IMR-90 (cell line): ENCODE measurements around the gene DCLK1. TPM values are rescaled to one million over a fixed set of nuclear protein-coding genes. Genes with fewer than 3 reads are reported as not detected.

Experiments used
- ATAC-seq: fragments of 200-7000 bp; cut with Tn5 transposase; 2 replicates; pipeline ENCODE4 v1.9.1; 2020; ENCODE audit warnings: low read depth, mild to moderate bottlenecking, moderate library complexity
- BruUV-seq: library from RNA; stranded (reverse); fragments of 400-500 nt; replicated peaks from 2 replicates; lab custom pipeline; 2021; lab: Mats Ljungman, UMichigan
- CTCF ChIA-PET: fragments of 300-600 bp; formaldehyde crosslinking; extraction: SDS; loops from one replicate; lab custom pipeline; 2021; ENCODE audit warnings: antibody characterized with exemption; lab: Yijun Ruan, JAX
- POLR2A ChIA-PET: fragments of 300-600 bp; sonication (Branson Sonifier 250); formaldehyde crosslinking; loops from one replicate; lab custom pipeline; 2022; ENCODE audit warnings: antibody characterized with exemption; ENCODE audit not compliant: unreplicated experiment; lab: Charles Lee
- DNase-seq: peaks from one replicate; pipeline ENCODE4 v3.0.0; 2013
- H2AFZ ChIP-seq: replicated peaks from 2 replicates; pipeline ENCODE3; 2013; ENCODE audit warnings: low read length, mild to moderate bottlenecking; ENCODE audit not compliant: poor library complexity
- H2AK5ac ChIP-seq: 2 replicates; pipeline ENCODE4 v1.6.1; 2013; ENCODE audit warnings: low read depth, low read length, inconsistent platforms
- H2AK9ac ChIP-seq: replicated peaks from 2 replicates; pipeline ENCODE3; 2013; ENCODE audit warnings: mild to moderate bottlenecking, low read depth, low read length, moderate library complexity; ENCODE audit not compliant: poor library complexity
- H2BK120ac ChIP-seq: 2 replicates; pipeline ENCODE4 v1.6.1; 2013; ENCODE audit warnings: low read depth, low read length, inconsistent platforms
- H2BK15ac ChIP-seq: 3 replicates; pipeline ENCODE4 v1.6.1; 2013; ENCODE audit warnings: low read depth, low read length, inconsistent platforms
- H2BK20ac ChIP-seq: 2 replicates; pipeline ENCODE4 v1.6.1; 2013; ENCODE audit warnings: low read depth, mild to moderate bottlenecking, inconsistent platforms, low read length, moderate library complexity
- H2BK5ac ChIP-seq: 2 replicates; pipeline ENCODE4 v1.6.1; 2013; ENCODE audit warnings: mild to moderate bottlenecking, low read depth, low read length, inconsistent platforms; ENCODE audit not compliant: poor library complexity, severe bottlenecking
- H3K14ac ChIP-seq: replicated peaks from 2 replicates; pipeline ENCODE4 v1.6.1; 2013; ENCODE audit warnings: low read depth, low read length, inconsistent platforms
- H3K18ac ChIP-seq: 2 replicates; pipeline ENCODE4 v1.6.1; 2013; ENCODE audit warnings: low read depth, low read length, control low read depth
- H3K23ac ChIP-seq: 2 replicates; pipeline ENCODE4 v1.6.1; 2013; ENCODE audit warnings: low read depth, low read length, inconsistent platforms
- H3K27ac ChIP-seq: 2 replicates; pipeline ENCODE4 v1.5.1; 2013; ENCODE audit warnings: mild to moderate bottlenecking, control low read depth, low read length; ENCODE audit not compliant: insufficient read depth
- H3K27me3 ChIP-seq: 2 replicates; pipeline ENCODE4 v1.6.1; 2013; ENCODE audit warnings: low read length; ENCODE audit not compliant: control insufficient read depth, insufficient read depth
- H3K36me3 ChIP-seq: 2 replicates; pipeline ENCODE4 v1.6.1; 2013; ENCODE audit warnings: low read length, mixed read lengths; ENCODE audit not compliant: control insufficient read depth, insufficient read depth
- H3K4ac ChIP-seq: 2 replicates; pipeline ENCODE4 v1.6.1; 2013; ENCODE audit warnings: low read depth, low read length, inconsistent platforms
- H3K4me1 ChIP-seq: 2 replicates; pipeline ENCODE4 v1.6.1; 2013; ENCODE audit warnings: low read length, mixed read lengths; ENCODE audit not compliant: control insufficient read depth, insufficient read depth
- H3K4me2 ChIP-seq: 2 replicates; pipeline ENCODE4 v1.6.1; 2013; ENCODE audit warnings: low read depth, mild to moderate bottlenecking, control low read depth, low read length, moderate library complexity
- H3K4me3 ChIP-seq: 2 replicates; pipeline ENCODE4 v1.5.1; 2013; ENCODE audit warnings: low read depth, mild to moderate bottlenecking, control low read depth, low read length, moderate library complexity; ENCODE audit not compliant: insufficient read depth
- H3K56ac ChIP-seq: 2 replicates; pipeline ENCODE4 v1.6.1; 2013; ENCODE audit warnings: low read length, inconsistent platforms; ENCODE audit not compliant: insufficient read depth; ENCODE audit errors: extremely low read depth
- H3K79me1 ChIP-seq, 2 experiments: 2 replicates each; pipeline ENCODE4 v1.6.1; 2013; ENCODE audit warnings: low read length in 2 of 2, inconsistent platforms in 1 of 2, low read depth in 1 of 2
- H3K9ac ChIP-seq: 2 replicates; pipeline ENCODE4 v1.6.1; 2013; ENCODE audit warnings: low read depth, low read length, control low read depth
- H3K9me1 ChIP-seq: 2 replicates; pipeline ENCODE4 v1.6.1; 2013; ENCODE audit warnings: low read length, inconsistent platforms; ENCODE audit not compliant: insufficient read depth
- H3K9me3 ChIP-seq: 2 replicates; pipeline ENCODE4 v1.6.1; 2013; ENCODE audit warnings: low read length; ENCODE audit not compliant: control insufficient read depth, insufficient read depth
- H4K20me1 ChIP-seq: 2 replicates; pipeline ENCODE4 v1.6.1; 2013; ENCODE audit warnings: low read length, inconsistent platforms; ENCODE audit not compliant: insufficient read depth
- H4K5ac ChIP-seq: 2 replicates; pipeline ENCODE4 v1.6.1; 2013; ENCODE audit warnings: mild to moderate bottlenecking, low read depth, low read length, control low read depth
- H4K8ac ChIP-seq, 2 experiments: 2 replicates each; pipeline ENCODE4 v1.6.1; 2013; ENCODE audit warnings: low read depth in 2 of 2, low read length in 2 of 2, control low read depth in 1 of 2, inconsistent platforms in 1 of 2
- H4K91ac ChIP-seq: 2 replicates; pipeline ENCODE4 v1.6.1; 2013; ENCODE audit warnings: low read depth, low read length, inconsistent platforms; ENCODE audit not compliant: insufficient read depth
- FOS ChIP-seq: fragments of 150-350 bp; IDR thresholded peaks from 2 replicates; pipeline ENCODE4 v1.6.1; 2016; ENCODE audit warnings: low read depth, low read length
- NFE2L2 ChIP-seq: fragments of 150-350 bp; IDR thresholded peaks from 2 replicates; pipeline ENCODE4 v1.6.1; 2016; ENCODE audit warnings: low read depth, mild to moderate bottlenecking, low read length
- POLR2A ChIP-seq: IDR thresholded peaks from 2 replicates; pipeline ENCODE4 v1.6.1; 2012; ENCODE audit warnings: mild to moderate bottlenecking, low read depth, low read length
- RAD21 ChIP-seq: IDR thresholded peaks from 2 replicates; pipeline ENCODE4 v1.6.1; 2012; ENCODE audit warnings: low read length, improper control_type of control experiment
- RCOR1 ChIP-seq: IDR thresholded peaks from 2 replicates; pipeline ENCODE4 v1.6.1; 2012; ENCODE audit warnings: mild to moderate bottlenecking, low read length, improper control_type of control experiment; ENCODE audit not compliant: insufficient replicate concordance
- USF2 ChIP-seq: fragments of 150-350 bp; IDR thresholded peaks from 2 replicates; pipeline ENCODE4 v1.6.1; 2017; ENCODE audit warnings: mild to moderate bottlenecking, antibody characterized with exemption, low read length, low read depth
- WGBS, 2 experiments: methylation state at CpG; one replicate each; pipeline versions ENCODE4 v1.1.5 to v1.1.7; 2013; ENCODE audit warnings: missing lambda C conversion rate in 2 of 2; ENCODE audit not compliant: insufficient read length in 1 of 2; ENCODE audit errors: extremely low coverage in 2 of 2; 5-methylcytosine and 5-hydroxymethylcytosine counted together
- dilution Hi-C: fragments of 300-500 bp; cut with HindIII; formaldehyde crosslinking; loops from one replicate; pipeline ENCODE4 v1.14.3; 2018; ENCODE audit warnings: low sequenced_read_pairs; ENCODE audit not compliant: unreplicated experiment
- in situ Hi-C: fragments of 300-500 bp; cut with MboI; formaldehyde crosslinking; loops from 3 replicates; pipeline ENCODE4 v1.14.3; 2019; ENCODE audit warnings: low sequenced_read_pairs, inconsistent platforms, mixed read lengths
- intact Hi-C: fragments of 100-400 bp; cut with micrococcal nuclease; formaldehyde crosslinking; loops from 2 replicates; pipeline ENCODE4 v1.10.0; 2022
- polyA plus RNA-seq, 3 experiments: library from polyadenylated mRNA; depleted of rRNA; stranded (reverse); fragments of >200 nt; gene quantifications; 2 replicates each; pipeline ENCODE4 v1.2.3, GENCODE V29; 2012; ENCODE audit warnings: low replicate concordance in 1 of 3
- total RNA-seq: library from RNA; depleted of rRNA; stranded (reverse); fragments of >200 nt; gene quantifications from 2 replicates; pipeline ENCODE4 v1.2.3, GENCODE V29; 2012

DCLK1 gene
- total and polyA plus RNA-seq, 2 of the 4 experiments (the other 2 are of a cell fraction): under 0.01 to 0.02 TPM

GRCh38 chr13:36115306-36115705, 15.9 kb downstream of the DCLK1 start:
- DNase-seq (no peak), ATAC-seq (no peak)
- no CpG with 5 or more reads among the region's 1 CpG for WGBS, 2 experiments
- no peak overlapping the region for H3K4me3 ChIP-seq
- H4K91ac ChIP-seq: no peak overlapping the region
- no peak overlapping the region for H2BK5ac ChIP-seq
- dilution Hi-C loops: no loop called here
- no peak overlapping the region for H3K4me2 ChIP-seq
- H4K5ac ChIP-seq: no peak overlapping the region
- no peak overlapping the region for H2BK20ac ChIP-seq
- H3K9ac ChIP-seq: no peak overlapping the region
- H3K14ac ChIP-seq: no peak overlapping the region
- intact Hi-C loops: no loop called here
- H2AK9ac ChIP-seq: no peak overlapping the region
- H3K9me1 ChIP-seq: no peaks in the 10 kb centered on the region
- no peak overlapping the region for H4K8ac ChIP-seq
- H3K4me1 ChIP-seq: no peaks in the 10 kb centered on the region
- H3K56ac ChIP-seq: no peak overlapping the region
- no peak overlapping the region for H2BK15ac ChIP-seq
- TF ChIP-seq RCOR1 (no peak), NFE2L2 (no peak), FOS (no peak), RAD21 (no peak), POLR2A (no peak), USF2 (no peak)
- CTCF ChIA-PET: interaction anchor here (0.6 to 0.8 kb wide), 2 partner anchors 10 to 64 kb away, joined by 3 read pairs; no protein-coding TSS in a partner anchor
- H3K27me3 ChIP-seq: no peaks in the 10 kb centered on the region
- H4K20me1 ChIP-seq: no peaks in the 10 kb centered on the region
- no peak overlapping the region for H2BK120ac ChIP-seq
- H3K36me3 ChIP-seq: no peaks in the 10 kb centered on the region
- POLR2A ChIA-PET: no interaction called here
- no peak overlapping the region for H2AFZ ChIP-seq
- no peaks in the 10 kb centered on the region for H3K9me3 ChIP-seq
- no TSS peak for BruUV-seq
- H3K23ac ChIP-seq: no peak overlapping the region
- H3K79me1 ChIP-seq: no peaks in the 10 kb centered on the region
- H3K18ac ChIP-seq: no peak overlapping the region
- no peak overlapping the region for H2AK5ac ChIP-seq
- H3K4ac ChIP-seq: no peak overlapping the region
- in situ Hi-C loops: no loop called here
- no peak overlapping the region for H3K27ac ChIP-seq
